Measurements from ENCODE around the gene PSMD2. TPM values are rescaled to one million over a fixed set of nuclear protein-coding genes. Genes with fewer than 3 reads are reported as not detected.

The PSMD2 gene
- total and polyA plus RNA-seq, 2 of the 8 experiments (the other 6 are each of a cell fraction or from before 2014, with no cell fraction given) = 350 to 363 TPM

- Histone ChIP-seq H3K4me2 (ENCODE audit: insufficient read depth in 1 of 2, low read depth in 2 of 2, low read length in 2 of 2) (peak overlapping the region; percentile 69 to 89), H3K23ac (ENCODE audit: insufficient read length) (no peak overlapping the region), H4K91ac (replicated peaks; ENCODE audit: insufficient read length, low read length) (no peak overlapping the region), H2BK15ac (ENCODE audit: low read length) (no peak overlapping the region), H3K4me3 (ENCODE audit: extremely low read depth in 1 of 4, insufficient read depth in 2 of 4, low read depth in 3 of 4, low read length in 4 of 4) (peak overlapping the region in 1 of 4 experiments; percentile 39; a peak in 2 of 8 replicates), H3K36me3 (ENCODE audit: control insufficient read depth in 2 of 4, insufficient read depth in 4 of 4, low read length in 3 of 4) (no peaks in the 10 kb centered on the region), H3K14ac (ENCODE audit: insufficient read length) (no peak overlapping the region), H4K20me1 (replicated peaks in 1 of 2; ENCODE audit: control insufficient read depth in 1 of 2, insufficient read depth in 2 of 2, low read length in 2 of 2) (peaks cover 16 to 19% of the 10 kb centered on the region in 2 experiments), H2BK5ac (ENCODE audit: low read depth, low read length) (no peak overlapping the region), H2AFZ (ENCODE audit: low read length) (no peak overlapping the region), H2BK20ac (ENCODE audit: low read length) (no peak overlapping the region), H2BK120ac (replicated peaks; ENCODE audit: low read depth, low read length) (no peak overlapping the region), H3K27me3 (replicated peaks in 1 of 4; ENCODE audit: control insufficient read depth in 3 of 4, extremely low read depth in 1 of 4, insufficient read depth in 3 of 4, low read length in 3 of 4) (peaks cover 7 to 50% (median 38%) of the 10 kb centered on the region in 4 experiments), H3K4me1 (replicated peaks in 1 of 4; ENCODE audit: control insufficient read depth in 3 of 4, insufficient read depth in 4 of 4, low read length in 3 of 4) (peaks cover 0 to 17% (median 8%) of the 10 kb centered on the region in 4 experiments; a peak in 4 of 7 replicates), H2BK12ac (ENCODE audit: low read depth, low read length) (no peak overlapping the region), H2AK5ac (ENCODE audit: low read depth, low read length) (no peak overlapping the region), H3K9me3 (ENCODE audit: insufficient read depth in 2 of 2, low read depth in 1 of 2, low read length in 1 of 2) (no peaks in the 10 kb centered on the region), H3K79me1 (ENCODE audit: low read depth, low read length) (no peaks in the 10 kb centered on the region), H4K8ac (ENCODE audit: extremely low read depth, insufficient read depth, low read length) (0 out of 2 replicates have a peak overlapping the region, but pooled peaks have one; percentile 35), H3K23me2 (ENCODE audit: low read depth, low read length) (peaks cover 22% of the 10 kb centered on the region), H3K56ac (replicated peaks; ENCODE audit: insufficient read length, low read depth, low read length) (no peak overlapping the region), H3K79me2 (ENCODE audit: control insufficient read depth in 1 of 2, insufficient read depth in 2 of 2, low read length in 2 of 2) (no peaks in the 10 kb centered on the region), H3K27ac (ENCODE audit: low read depth, low read length) (no peak overlapping the region), H4K5ac (ENCODE audit: insufficient read length, low read depth, low read length) (no peak overlapping the region), H3K9ac (replicated peaks in 1 of 4; ENCODE audit: extremely low read depth in 1 of 4, low read depth in 3 of 4, low read length in 3 of 4) (no peak overlapping the region), H3K4ac (replicated peaks; ENCODE audit: insufficient read length, low read depth, low read length) (no peak overlapping the region), H3K18ac (ENCODE audit: extremely low read depth, low read length) (no peak overlapping the region)
- POLR2A ChIA-PET (ENCODE audit: partially characterized antibody) = interaction anchor here (0.5 to 2.2 kb wide), 7 partner anchors 9 to 283 kb away, joined by 3 to 7 read pairs (median 5); partner anchors contain the start of genes DVL3 and EEF1AKMT4
- DNase-seq (ENCODE audit: low read depth in 1 of 2, low spot score in 2 of 2) (no peak), FAIRE-seq (no peak)
- CTCF ChIA-PET (ENCODE audit: partially characterized antibody) = interaction anchor here (0.8 to 14.0 kb wide), 4 partner anchors 9 to 30 kb away, joined by 3 to 136 read pairs (median 18); partner anchors contain the start of genes EEF1AKMT4 and VWA5B2
- WGBS, 2 experiments (ENCODE audit: extremely low coverage in 1 of 2, insufficient coverage in 1 of 2, insufficient read length in 1 of 2, insufficient replicate concordance in 2 of 2, low coverage in 1 of 2, low lambda C conversion rate in 2 of 2, missing lambda C conversion rate in 1 of 2) = 42% methylated on average over 13 of the region's 28 CpGs; no CpG with 5 or more reads in 1 of the 2 experiments
- TF ChIP-seq EP300 (IDR thresholded peaks at IDR 0.05; ENCODE audit: borderline replicate concordance in 1 of 2, low read depth in 2 of 2, low read length in 2 of 2) = no peak
- no peak for TF ChIP-seq SP4 (IDR thresholded peaks at IDR 0.05; ENCODE audit: low read length)
- no peak for TF ChIP-seq CBX5 (IDR thresholded peaks at IDR 0.05; ENCODE audit: low read depth, low read length)
- no peak for TF ChIP-seq POLR2AphosphoS5 (IDR thresholded peaks at IDR 0.05; ENCODE audit: low read depth, low read length)
- TF ChIP-seq CTCF (IDR thresholded peaks at IDR 0.05; ENCODE audit: control extremely low read depth in 1 of 3, insufficient read depth in 1 of 3, low read depth in 1 of 3, low read length in 3 of 3) = no peak
- TF ChIP-seq RFX5 (IDR thresholded peaks at IDR 0.05; ENCODE audit: borderline replicate concordance, low read depth, low read length) = no peak
- TF ChIP-seq SIX5 (IDR thresholded peaks at IDR 0.05; ENCODE audit: low read depth, low read length) = no peak
- TF ChIP-seq BRCA1 (IDR thresholded peaks at IDR 0.05; ENCODE audit: low read depth, low read length) = no peak
- no peak for TF ChIP-seq KDM5A (IDR thresholded peaks at IDR 0.05; ENCODE audit: low read length)
- TF ChIP-seq ATF3 (IDR thresholded peaks at IDR 0.05; ENCODE audit: insufficient read depth, low read depth, low read length) = no peak
These were observed 39.6 kb upstream of the PSMD2 start for GRCh38 chr3:184259396-184259877.

Data from H1 (cell line).